ENCODE data around the gene LTF. TPM values are rescaled to one million over a fixed set of nuclear protein-coding genes. Genes with fewer than 3 reads are reported as not detected.

LTF gene
- total and polyA plus RNA-seq, 9 of the 15 experiments (the other 6 are each of a cell fraction or from before 2014, with no cell fraction given), result 0.07 TPM; not detected in 8

GRCh38 chr3:46395210-46395661 is 69.5 kb downstream of the LTF start (continued):
- TF ChIP-seq RREB1 (CRISPR knock-in tag; IDR thresholded peaks at IDR 0.05) (no peak), SOX6 (IDR thresholded peaks at IDR 0.05) (0 out of 2 replicates have a peak, but pooled peaks have one; percentile 9), ZNF431 (CRISPR knock-in tag; IDR thresholded peaks at IDR 0.05) (no peak), MTA2 (IDR thresholded peaks at IDR 0.05; ENCODE audit: low read depth) (no peak), HEY1 (CRISPR knock-in tag; IDR thresholded peaks at IDR 0.05; ENCODE audit: borderline replicate concordance) (no peak), DPF2 (IDR thresholded peaks at IDR 0.05) (no peak), GABPB1 (CRISPR knock-in tag; IDR thresholded peaks at IDR 0.05) (no peak), ELF4 (CRISPR knock-in tag; IDR thresholded peaks at IDR 0.05) (no peak; the same call in 1 of the 2 replicates)
- TF ChIP-seq, protein P1, sequence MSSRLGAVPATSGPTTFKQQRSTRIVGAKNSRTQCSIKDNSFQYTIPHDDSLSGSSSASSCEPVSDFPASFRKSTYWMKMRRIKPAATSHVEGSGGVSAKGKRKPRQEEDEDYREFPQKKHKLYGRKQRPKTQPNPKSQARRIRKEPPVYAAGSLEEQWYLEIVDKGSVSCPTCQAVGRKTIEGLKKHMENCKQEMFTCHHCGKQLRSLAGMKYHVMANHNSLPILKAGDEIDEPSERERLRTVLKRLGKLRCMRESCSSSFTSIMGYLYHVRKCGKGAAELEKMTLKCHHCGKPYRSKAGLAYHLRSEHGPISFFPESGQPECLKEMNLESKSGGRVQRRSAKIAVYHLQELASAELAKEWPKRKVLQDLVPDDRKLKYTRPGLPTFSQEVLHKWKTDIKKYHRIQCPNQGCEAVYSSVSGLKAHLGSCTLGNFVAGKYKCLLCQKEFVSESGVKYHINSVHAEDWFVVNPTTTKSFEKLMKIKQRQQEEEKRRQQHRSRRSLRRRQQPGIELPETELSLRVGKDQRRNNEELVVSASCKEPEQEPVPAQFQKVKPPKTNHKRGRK (tag; IDR thresholded peaks at IDR 0.05), result no peak
- TF ChIP-seq, protein P2, sequence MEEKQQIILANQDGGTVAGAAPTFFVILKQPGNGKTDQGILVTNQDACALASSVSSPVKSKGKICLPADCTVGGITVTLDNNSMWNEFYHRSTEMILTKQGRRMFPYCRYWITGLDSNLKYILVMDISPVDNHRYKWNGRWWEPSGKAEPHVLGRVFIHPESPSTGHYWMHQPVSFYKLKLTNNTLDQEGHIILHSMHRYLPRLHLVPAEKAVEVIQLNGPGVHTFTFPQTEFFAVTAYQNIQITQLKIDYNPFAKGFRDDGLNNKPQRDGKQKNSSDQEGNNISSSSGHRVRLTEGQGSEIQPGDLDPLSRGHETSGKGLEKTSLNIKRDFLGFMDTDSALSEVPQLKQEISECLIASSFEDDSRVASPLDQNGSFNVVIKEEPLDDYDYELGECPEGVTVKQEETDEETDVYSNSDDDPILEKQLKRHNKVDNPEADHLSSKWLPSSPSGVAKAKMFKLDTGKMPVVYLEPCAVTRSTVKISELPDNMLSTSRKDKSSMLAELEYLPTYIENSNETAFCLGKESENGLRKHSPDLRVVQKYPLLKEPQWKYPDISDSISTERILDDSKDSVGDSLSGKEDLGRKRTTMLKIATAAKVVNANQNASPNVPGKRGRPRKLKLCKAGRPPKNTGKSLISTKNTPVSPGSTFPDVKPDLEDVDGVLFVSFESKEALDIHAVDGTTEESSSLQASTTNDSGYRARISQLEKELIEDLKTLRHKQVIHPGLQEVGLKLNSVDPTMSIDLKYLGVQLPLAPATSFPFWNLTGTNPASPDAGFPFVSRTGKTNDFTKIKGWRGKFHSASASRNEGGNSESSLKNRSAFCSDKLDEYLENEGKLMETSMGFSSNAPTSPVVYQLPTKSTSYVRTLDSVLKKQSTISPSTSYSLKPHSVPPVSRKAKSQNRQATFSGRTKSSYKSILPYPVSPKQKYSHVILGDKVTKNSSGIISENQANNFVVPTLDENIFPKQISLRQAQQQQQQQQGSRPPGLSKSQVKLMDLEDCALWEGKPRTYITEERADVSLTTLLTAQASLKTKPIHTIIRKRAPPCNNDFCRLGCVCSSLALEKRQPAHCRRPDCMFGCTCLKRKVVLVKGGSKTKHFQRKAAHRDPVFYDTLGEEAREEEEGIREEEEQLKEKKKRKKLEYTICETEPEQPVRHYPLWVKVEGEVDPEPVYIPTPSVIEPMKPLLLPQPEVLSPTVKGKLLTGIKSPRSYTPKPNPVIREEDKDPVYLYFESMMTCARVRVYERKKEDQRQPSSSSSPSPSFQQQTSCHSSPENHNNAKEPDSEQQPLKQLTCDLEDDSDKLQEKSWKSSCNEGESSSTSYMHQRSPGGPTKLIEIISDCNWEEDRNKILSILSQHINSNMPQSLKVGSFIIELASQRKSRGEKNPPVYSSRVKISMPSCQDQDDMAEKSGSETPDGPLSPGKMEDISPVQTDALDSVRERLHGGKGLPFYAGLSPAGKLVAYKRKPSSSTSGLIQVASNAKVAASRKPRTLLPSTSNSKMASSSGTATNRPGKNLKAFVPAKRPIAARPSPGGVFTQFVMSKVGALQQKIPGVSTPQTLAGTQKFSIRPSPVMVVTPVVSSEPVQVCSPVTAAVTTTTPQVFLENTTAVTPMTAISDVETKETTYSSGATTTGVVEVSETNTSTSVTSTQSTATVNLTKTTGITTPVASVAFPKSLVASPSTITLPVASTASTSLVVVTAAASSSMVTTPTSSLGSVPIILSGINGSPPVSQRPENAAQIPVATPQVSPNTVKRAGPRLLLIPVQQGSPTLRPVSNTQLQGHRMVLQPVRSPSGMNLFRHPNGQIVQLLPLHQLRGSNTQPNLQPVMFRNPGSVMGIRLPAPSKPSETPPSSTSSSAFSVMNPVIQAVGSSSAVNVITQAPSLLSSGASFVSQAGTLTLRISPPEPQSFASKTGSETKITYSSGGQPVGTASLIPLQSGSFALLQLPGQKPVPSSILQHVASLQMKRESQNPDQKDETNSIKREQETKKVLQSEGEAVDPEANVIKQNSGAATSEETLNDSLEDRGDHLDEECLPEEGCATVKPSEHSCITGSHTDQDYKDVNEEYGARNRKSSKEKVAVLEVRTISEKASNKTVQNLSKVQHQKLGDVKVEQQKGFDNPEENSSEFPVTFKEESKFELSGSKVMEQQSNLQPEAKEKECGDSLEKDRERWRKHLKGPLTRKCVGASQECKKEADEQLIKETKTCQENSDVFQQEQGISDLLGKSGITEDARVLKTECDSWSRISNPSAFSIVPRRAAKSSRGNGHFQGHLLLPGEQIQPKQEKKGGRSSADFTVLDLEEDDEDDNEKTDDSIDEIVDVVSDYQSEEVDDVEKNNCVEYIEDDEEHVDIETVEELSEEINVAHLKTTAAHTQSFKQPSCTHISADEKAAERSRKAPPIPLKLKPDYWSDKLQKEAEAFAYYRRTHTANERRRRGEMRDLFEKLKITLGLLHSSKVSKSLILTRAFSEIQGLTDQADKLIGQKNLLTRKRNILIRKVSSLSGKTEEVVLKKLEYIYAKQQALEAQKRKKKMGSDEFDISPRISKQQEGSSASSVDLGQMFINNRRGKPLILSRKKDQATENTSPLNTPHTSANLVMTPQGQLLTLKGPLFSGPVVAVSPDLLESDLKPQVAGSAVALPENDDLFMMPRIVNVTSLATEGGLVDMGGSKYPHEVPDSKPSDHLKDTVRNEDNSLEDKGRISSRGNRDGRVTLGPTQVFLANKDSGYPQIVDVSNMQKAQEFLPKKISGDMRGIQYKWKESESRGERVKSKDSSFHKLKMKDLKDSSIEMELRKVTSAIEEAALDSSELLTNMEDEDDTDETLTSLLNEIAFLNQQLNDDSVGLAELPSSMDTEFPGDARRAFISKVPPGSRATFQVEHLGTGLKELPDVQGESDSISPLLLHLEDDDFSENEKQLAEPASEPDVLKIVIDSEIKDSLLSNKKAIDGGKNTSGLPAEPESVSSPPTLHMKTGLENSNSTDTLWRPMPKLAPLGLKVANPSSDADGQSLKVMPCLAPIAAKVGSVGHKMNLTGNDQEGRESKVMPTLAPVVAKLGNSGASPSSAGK (IDR thresholded peaks at IDR 0.05), result no peak; the same call in 1 of the 2 replicates

Data from K562 (cell line).